Measurements from ENCODE around the gene TMEM151A.
A peak's percentile ranks its signal among the peaks of the same experiment; 100 is the strongest.
"Not testable (repeated sequence)": the region's sequence is repeated elsewhere in the genome, so short reads cannot be mapped to it uniquely, and the experiment has no call there.

The TMEM151A gene

GRCh38 chr11:66291706-66292542, at the start of gene TMEM151A:
Gene TMEM151A, plus strand, starts transcription at chr11:66291894. Its CDS starts 120 bp downstream, at chr11:66292014.
- peak; percentile 57 for DNase-seq

- no peak for DNase-seq
Measured at GRCh38 chr11:66242095-66242765, 49.5 kb upstream of the TMEM151A start.

GRCh38 chr11:66243782-66244535, 47.7 kb upstream of the TMEM151A start:
- no peak for DNase-seq

- no peak for DNase-seq
Measured at GRCh38 chr11:66247295-66247694, 44.4 kb upstream of the TMEM151A start.

- DNase-seq = no peak
Measured at GRCh38 chr11:66247801-66248200, 43.9 kb upstream of the TMEM151A start.

GRCh38 chr11:66248903-66249302, 42.8 kb upstream of the TMEM151A start:
- DNase-seq = no peak

GRCh38 chr11:66251809-66252208, 39.9 kb upstream of the TMEM151A start:
- DNase-seq = no peak

GRCh38 chr11:66253081-66253480, 38.6 kb upstream of the TMEM151A start:
- not testable (repeated sequence) for DNase-seq

GRCh38 chr11:66258473-66258893, 33.2 kb upstream of the TMEM151A start:
- DNase-seq = no peak

- DNase-seq = no peak
Measured at GRCh38 chr11:66259225-66259624, 32.5 kb upstream of the TMEM151A start.

GRCh38 chr11:66259956-66260355, 31.7 kb upstream of the TMEM151A start:
- no peak for DNase-seq

- no peak for DNase-seq
Measured at GRCh38 chr11:66261578-66261977, 30.1 kb upstream of the TMEM151A start.

GRCh38 chr11:66262191-66262590, 29.5 kb upstream of the TMEM151A start:
- DNase-seq = no peak

- DNase-seq = no peak
Measured at GRCh38 chr11:66262696-66263095, 29.0 kb upstream of the TMEM151A start.

GRCh38 chr11:66263231-66263630, 28.5 kb upstream of the TMEM151A start:
- DNase-seq = no peak

- DNase-seq = no peak
Measured at GRCh38 chr11:66263785-66264184, 27.9 kb upstream of the TMEM151A start.

GRCh38 chr11:66264383-66264782, 27.3 kb upstream of the TMEM151A start:
- DNase-seq = no peak

- DNase-seq = peak; percentile 43
Measured at GRCh38 chr11:66264914-66265313, 26.8 kb upstream of the TMEM151A start.

- no peak for DNase-seq
Measured at GRCh38 chr11:66265531-66266377, 25.9 kb upstream of the TMEM151A start.

- no peak for DNase-seq
Measured at GRCh38 chr11:66266378-66267038, 25.2 kb upstream of the TMEM151A start.

GRCh38 chr11:66267039-66267378, 24.7 kb upstream of the TMEM151A start:
- no peak for DNase-seq
